Measurements from ENCODE around the gene TMEM126B.
A peak's percentile ranks its signal among the peaks of the same experiment; 100 is the strongest.

Gene TMEM126B

GRCh38 chr11:85626496-85626895 lies 1.9 kb upstream of the TMEM126B start:
- no peak for TF ChIP-seq CTCF (IDR thresholded peaks at IDR 0.05; ENCODE audit: control extremely low read depth, extremely low read depth, low read depth, missing control alignments)
- no peak for DNase-seq (ENCODE audit: extremely low spot score)
- CTCF ChIA-PET = interaction anchor here (1.5 kb wide), 1 partner anchor 11 kb away, joined by 3 read pairs; no protein-coding TSS in a partner anchor
- POLR2A ChIA-PET = no interaction called here

GRCh38 chr11:85627332-85627997 lies 928 bp upstream of the TMEM126B start, which contains the start of gene DLG2:
TSS of gene DLG2 (minus strand) at chr11:85627344.
- DNase-seq (ENCODE audit: extremely low spot score) = peak; percentile 9
- ChIA-PET CTCF (interaction anchor here (0.8 to 2.3 kb wide), 4 partner anchors 9 to 31 kb away, joined by 3 to 10 read pairs (median 4); partner anchors contain the start of gene TMEM126A), POLR2A (interaction anchor here (0.5 to 1.4 kb wide), 2 partner anchors 20 to 1513 kb away, joined by 4 to 11 read pairs; partner anchors contain the start of gene TMEM126A)
- TF ChIP-seq CTCF (IDR thresholded peaks at IDR 0.05; ENCODE audit: control extremely low read depth, extremely low read depth, low read depth, missing control alignments) = no peak

- DNase-seq (ENCODE audit: extremely low spot score) = no peak
- CTCF ChIA-PET = interaction anchor here (0.7 to 2.3 kb wide), 5 partner anchors 9 to 36 kb away, joined by 3 to 10 read pairs (median 4); partner anchors contain the start of genes CREBZF and TMEM126A
- POLR2A ChIA-PET = interaction anchor here (1.1 to 1.4 kb wide), 2 partner anchors 19 to 24 kb away, joined by 6 to 11 read pairs; partner anchors contain the start of gene TMEM126A
- no peak for TF ChIP-seq CTCF (IDR thresholded peaks at IDR 0.05; ENCODE audit: control extremely low read depth, extremely low read depth, low read depth, missing control alignments)
Observed at GRCh38 chr11:85628771-85629341, 463 bp downstream of the TMEM126B start.

- no peak for TF ChIP-seq CTCF (IDR thresholded peaks at IDR 0.05; ENCODE audit: control extremely low read depth, extremely low read depth, low read depth, missing control alignments)
- no peak for DNase-seq (ENCODE audit: extremely low spot score)
- ChIA-PET CTCF (no interaction called here), POLR2A (no interaction called here)
Observed at GRCh38 chr11:85634747-85635146, 6.4 kb downstream of the TMEM126B start.

GRCh38 chr11:85643191-85643614 lies 14.8 kb downstream of the TMEM126B start:
- no peak for DNase-seq (ENCODE audit: extremely low spot score)
- POLR2A ChIA-PET = no interaction called here
- CTCF ChIA-PET = no interaction called here
- TF ChIP-seq CTCF (IDR thresholded peaks at IDR 0.05; ENCODE audit: control extremely low read depth, extremely low read depth, low read depth, missing control alignments) = no peak

GRCh38 chr11:85647078-85647477 lies 18.7 kb downstream of the TMEM126B start:
- POLR2A ChIA-PET = interaction anchor here (1.1 to 1.7 kb wide), 4 partner anchors 9 to 19 kb away, joined by 3 to 11 read pairs (median 8); partner anchors contain the start of genes CREBZF and TMEM126B
- CTCF ChIA-PET = interaction anchor here (1.0 to 3.8 kb wide), 6 partner anchors 10 to 208 kb away, joined by 3 to 27 read pairs (median 6); partner anchors contain the start of genes CCDC83 and CREBZF
- no peak for TF ChIP-seq CTCF (IDR thresholded peaks at IDR 0.05; ENCODE audit: control extremely low read depth, extremely low read depth, low read depth, missing control alignments)
- no peak for DNase-seq (ENCODE audit: extremely low spot score)

All from GM10248 (cell line).